HG03045 (cell line): ENCODE data around the gene DEPDC5.

ENCODE experiments used
- ATAC-seq: cut with Tn5 transposase; IDR thresholded peaks from one replicate; pipeline ENCODE4 v1.9.1; 2021; ENCODE audit warnings: mild to moderate bottlenecking, moderate library complexity; ENCODE audit not compliant: unreplicated experiment

Gene DEPDC5

GRCh38 chr22:31883989-31884388 is 130.2 kb downstream of the DEPDC5 start:
- ATAC-seq: no peak

- ATAC-seq: no peak
Observed at GRCh38 chr22:31891366-31892079, 137.7 kb downstream of the DEPDC5 start.

- ATAC-seq: no peak
Observed at GRCh38 chr22:31892080-31892433, 138.2 kb downstream of the DEPDC5 start.

- no peak for ATAC-seq
Observed at GRCh38 chr22:31893460-31893859, 139.6 kb downstream of the DEPDC5 start.

GRCh38 chr22:31895411-31896123 is 141.7 kb downstream of the DEPDC5 start:
- ATAC-seq: no peak

- ATAC-seq: no peak
Observed at GRCh38 chr22:31896472-31896871, 142.7 kb downstream of the DEPDC5 start.

- no peak for ATAC-seq
Observed at GRCh38 chr22:31897842-31898805, 144.3 kb downstream of the DEPDC5 start.

GRCh38 chr22:31898926-31899325 is 145.1 kb downstream of the DEPDC5 start:
- ATAC-seq: no peak

- no peak for ATAC-seq
Observed at GRCh38 chr22:31899669-31900068, 145.8 kb downstream of the DEPDC5 start.

- ATAC-seq: no peak
Observed at GRCh38 chr22:31901388-31902137, 147.7 kb downstream of the DEPDC5 start.

- no peak for ATAC-seq
Observed at GRCh38 chr22:31904651-31905050, 150.8 kb downstream of the DEPDC5 start.

- ATAC-seq: no peak
Observed at GRCh38 chr22:31905356-31905755, 151.5 kb downstream of the DEPDC5 start.

GRCh38 chr22:31906086-31906485 is 152.3 kb downstream of the DEPDC5 start:
- no peak for ATAC-seq

GRCh38 chr22:31906569-31906968 is 152.8 kb downstream of the DEPDC5 start:
- no peak for ATAC-seq

GRCh38 chr22:31909977-31910376 is 156.2 kb downstream of the DEPDC5 start:
- ATAC-seq: no peak

GRCh38 chr22:31911565-31912406 is 158.0 kb downstream of the DEPDC5 start:
- no peak for ATAC-seq

GRCh38 chr22:31912407-31912743 is 158.6 kb downstream of the DEPDC5 start:
- ATAC-seq: no peak

- ATAC-seq: no peak
Observed at GRCh38 chr22:31915586-31915985, 161.8 kb downstream of the DEPDC5 start.

- peak; percentile 46 for ATAC-seq
Observed at GRCh38 chr22:31917227-31917921, 163.6 kb downstream of the DEPDC5 start.
